GM18517 (cell line): ENCODE results near the gene GIT1.

Experiments
- ATAC-seq: cut with Tn5 transposase; IDR thresholded peaks from one replicate; pipeline ENCODE4 v1.9.1; 2021; ENCODE audit warnings: mild to moderate bottlenecking, moderate library complexity; ENCODE audit not compliant: unreplicated experiment

GIT1 gene

GRCh38 chr17:29581583-29582253 lies 7.7 kb downstream of the GIT1 start:
- ATAC-seq = no peak

GRCh38 chr17:29579866-29580771 lies 9.3 kb downstream of the GIT1 start:
- ATAC-seq = peak; percentile 73

- ATAC-seq = no peak
Measured at GRCh38 chr17:29578626-29579485, 10.6 kb downstream of the GIT1 start.

- ATAC-seq = no peak
Measured at GRCh38 chr17:29577385-29578211, 11.8 kb downstream of the GIT1 start.

DNA sequence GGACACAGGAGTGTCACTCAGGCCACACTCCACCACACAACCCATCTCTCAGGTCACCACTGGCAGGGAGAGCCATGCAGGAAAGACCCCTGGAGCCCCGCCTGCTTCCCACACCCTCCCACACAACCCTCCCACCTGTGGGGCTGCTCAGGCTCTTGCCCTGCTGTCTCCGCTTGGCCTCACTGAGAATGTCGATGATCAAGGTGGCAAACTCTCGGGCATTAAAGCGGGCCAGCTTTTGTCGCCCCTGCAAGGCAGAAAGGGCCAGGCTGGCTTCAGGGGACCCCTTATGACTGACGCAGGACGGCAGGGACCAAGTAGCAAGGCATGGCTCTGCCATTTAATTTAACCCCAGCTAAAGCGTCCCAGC lies 12.5 kb downstream of the GIT1 start:
- ATAC-seq = no peak

- ATAC-seq = no peak
Measured at GRCh38 chr17:29576214-29577000, 13.0 kb downstream of the GIT1 start.

GRCh38 chr17:29575511-29576213 lies 13.8 kb downstream of the GIT1 start:
- no peak for ATAC-seq

DNA sequence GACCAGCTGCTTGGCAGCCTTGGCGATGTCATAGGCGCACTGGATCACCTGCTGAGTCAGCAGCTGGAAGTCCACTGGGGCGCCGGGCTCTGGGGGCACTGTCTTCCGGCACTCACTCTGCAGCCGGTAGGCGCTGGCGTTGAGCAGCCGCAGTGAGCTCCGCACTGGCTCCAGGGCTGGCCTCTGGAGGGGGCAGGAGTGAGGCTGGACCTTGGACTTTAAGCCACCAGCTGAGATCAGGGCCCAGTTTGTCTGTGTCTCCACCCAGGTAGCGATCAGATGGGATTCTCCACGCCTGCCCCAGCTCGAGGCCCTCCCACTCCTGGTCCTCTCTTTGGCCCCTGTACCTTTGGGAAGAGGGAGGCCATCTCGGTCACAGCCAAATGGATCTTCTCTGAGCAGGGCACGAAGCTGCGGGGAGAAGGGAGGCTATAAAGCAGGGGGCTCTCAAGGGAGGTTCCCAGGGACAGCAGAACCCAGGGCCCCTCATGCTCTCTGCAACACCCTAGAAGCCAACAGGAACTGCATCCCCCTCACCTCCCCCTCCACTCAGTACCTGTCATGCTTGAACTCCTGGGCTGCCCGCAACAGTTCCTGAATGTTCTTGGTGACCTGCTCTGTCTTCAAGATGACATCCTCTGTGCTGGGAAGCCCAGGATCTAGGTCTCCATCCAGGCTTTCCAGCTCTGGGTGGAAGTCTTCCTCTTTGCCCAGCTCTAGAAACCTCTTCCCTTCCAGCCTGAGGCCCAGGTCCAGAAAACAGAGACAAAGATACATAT lies 14.5 kb downstream of the GIT1 start:
- ATAC-seq = no peak

DNA sequence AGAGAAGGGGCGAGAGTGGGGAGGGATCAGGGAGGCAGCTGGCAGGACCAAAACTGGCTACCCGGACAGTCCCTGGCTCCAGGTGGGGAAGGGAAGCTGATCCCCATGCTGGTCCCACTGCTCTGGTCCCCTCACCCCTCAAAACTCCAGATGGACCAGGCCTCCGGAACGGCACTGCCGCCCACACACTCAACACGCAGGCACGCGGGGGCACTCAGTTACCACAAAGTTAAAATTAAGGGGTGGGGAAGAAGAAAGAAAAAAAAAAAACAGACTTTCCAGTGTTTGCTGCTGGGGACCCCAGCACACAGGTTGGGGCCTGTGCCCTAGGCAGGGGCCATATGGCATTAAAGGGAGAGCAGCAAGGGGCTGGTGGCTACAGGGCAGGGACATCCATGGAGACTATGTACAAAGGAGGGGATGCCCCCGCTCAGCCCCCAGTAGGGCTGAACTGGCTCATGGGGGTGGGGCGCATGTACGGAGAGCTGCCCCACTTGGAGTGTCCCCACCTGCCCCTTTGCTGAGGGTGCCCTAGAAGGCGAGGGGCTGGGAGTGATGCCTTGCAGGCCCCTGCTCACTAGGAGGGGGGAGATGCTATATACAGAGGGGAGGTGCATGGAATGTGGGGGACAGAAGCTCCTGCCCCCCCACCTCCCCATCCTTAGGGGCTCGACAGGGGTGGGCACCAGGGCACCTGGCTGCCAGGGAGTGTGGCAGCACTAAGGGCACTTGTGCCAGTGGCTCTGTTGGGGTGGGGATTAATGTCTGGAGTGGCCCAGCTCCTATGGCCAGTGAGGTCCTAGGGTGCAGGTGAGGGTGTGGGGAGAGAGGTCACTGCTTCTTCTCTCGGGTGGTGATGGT lies 15.3 kb downstream of the GIT1 start:
- no peak for ATAC-seq

DNA sequence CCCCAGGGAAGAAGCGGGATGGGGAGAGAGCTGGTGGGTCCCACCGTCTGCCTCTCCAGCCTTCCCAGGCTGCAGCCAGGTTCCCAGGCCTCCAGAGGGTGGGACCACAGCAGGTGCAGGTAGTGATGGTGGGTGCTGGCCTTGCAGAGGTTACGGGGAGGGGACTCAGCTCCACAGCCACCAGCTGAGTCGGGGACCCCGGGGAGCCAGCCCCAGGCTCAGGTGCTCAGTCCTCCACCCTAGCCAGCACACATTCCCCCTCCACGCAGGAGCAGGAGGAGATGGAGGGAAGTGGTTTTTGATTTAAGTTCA lies 15.9 kb downstream of the GIT1 start:
- ATAC-seq = no peak

DNA sequence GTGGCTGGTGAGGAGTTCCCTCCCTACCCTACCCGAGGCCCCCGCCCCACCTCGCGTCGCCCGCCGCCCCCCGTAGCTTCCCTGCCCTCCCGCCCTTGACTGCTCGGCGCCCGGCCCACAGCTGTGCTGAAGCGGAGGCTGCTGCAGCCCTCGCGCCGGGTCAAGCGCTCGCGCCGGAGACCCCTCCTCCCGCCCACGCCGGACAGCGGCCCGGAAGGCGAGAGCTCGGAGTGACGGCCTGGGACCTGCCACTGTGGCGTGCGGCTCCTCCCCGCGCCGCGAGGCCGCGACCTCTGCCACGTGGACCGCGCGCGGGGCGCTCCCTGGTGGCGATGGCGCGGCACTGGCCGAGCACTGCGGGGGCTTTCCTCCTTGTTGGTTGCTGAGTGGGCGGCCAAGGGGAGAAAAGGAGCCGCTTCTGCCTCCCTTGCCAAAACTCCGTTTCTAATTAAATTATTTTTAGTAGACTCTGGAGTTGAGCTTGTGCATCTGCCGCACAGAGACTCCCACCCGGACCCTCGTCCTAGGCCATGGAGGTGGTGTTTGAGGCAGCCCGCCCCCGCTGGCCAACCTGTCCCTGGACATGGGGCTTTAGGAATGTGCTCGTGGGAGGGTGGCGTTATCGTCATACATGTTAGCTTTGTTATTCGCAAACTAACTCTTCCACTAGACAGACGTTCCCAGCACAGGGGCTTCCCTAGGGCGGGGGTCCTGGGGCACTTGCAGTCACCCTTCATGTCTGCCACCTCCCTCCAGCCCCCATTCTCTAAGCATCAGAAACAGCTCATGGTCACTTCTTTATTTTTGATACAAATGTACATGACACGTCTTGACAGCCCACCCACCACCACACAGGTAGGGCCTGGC lies 16.5 kb downstream of the GIT1 start:
- no peak for ATAC-seq

GRCh38 chr17:29571883-29572681 lies 17.4 kb downstream of the GIT1 start:
- no peak for ATAC-seq

DNA sequence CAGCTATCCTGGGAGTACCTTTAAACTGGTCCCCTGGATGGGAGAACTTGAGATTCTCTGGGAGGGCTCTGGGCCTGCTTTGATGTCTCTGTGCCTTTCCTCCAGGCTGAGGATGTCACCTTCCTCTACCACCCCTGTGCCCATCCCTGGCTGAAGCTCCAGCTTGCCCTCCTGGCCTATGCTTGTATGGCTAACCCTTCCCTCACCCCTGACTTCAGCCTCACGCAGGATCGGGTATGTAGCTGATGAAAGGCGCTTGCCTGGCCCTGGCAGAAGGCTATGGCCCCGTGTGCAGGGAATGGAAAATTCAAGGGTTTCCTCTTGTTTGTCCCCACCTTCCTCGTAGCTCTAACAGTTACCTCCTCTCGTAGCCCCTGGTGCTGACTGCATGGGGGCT lies 18.0 kb downstream of the GIT1 start:
- no peak for ATAC-seq

- no peak for ATAC-seq
Measured at GRCh38 chr17:29570521-29570920, 18.9 kb downstream of the GIT1 start.

GRCh38 chr17:29569245-29569950 lies 20.1 kb downstream of the GIT1 start:
- ATAC-seq = no peak
